LNCaP clone FGC (cell line): Measurements from ENCODE around the gene KPNA1.

Source experiments
- DNase-seq: peaks from one replicate; pipeline ENCODE4 v3.0.0-alpha.2; 2011; ENCODE audit warnings: low read depth
- H3K4me3 ChIP-seq: 2 replicates; pipeline ENCODE4 v1.5.1; 2011; ENCODE audit warnings: mild to moderate bottlenecking, low read depth, low read length, control low read depth
- TF ChIP-seq, protein P1 (sequence below): IDR thresholded peaks from 2 replicates; pipeline ENCODE4 v1.5.1; 2012; ENCODE audit warnings: mild to moderate bottlenecking; ENCODE audit not compliant: control insufficient read depth, insufficient read depth; ENCODE audit errors: extremely low read depth

Gene KPNA1

GRCh38 chr3:122387709-122388108, 127.0 kb downstream of the KPNA1 start:
- H3K4me3 ChIP-seq, result peak overlapping the region; percentile 8; the same call in 1 of the 2 replicates
- TF ChIP-seq, protein P1, sequence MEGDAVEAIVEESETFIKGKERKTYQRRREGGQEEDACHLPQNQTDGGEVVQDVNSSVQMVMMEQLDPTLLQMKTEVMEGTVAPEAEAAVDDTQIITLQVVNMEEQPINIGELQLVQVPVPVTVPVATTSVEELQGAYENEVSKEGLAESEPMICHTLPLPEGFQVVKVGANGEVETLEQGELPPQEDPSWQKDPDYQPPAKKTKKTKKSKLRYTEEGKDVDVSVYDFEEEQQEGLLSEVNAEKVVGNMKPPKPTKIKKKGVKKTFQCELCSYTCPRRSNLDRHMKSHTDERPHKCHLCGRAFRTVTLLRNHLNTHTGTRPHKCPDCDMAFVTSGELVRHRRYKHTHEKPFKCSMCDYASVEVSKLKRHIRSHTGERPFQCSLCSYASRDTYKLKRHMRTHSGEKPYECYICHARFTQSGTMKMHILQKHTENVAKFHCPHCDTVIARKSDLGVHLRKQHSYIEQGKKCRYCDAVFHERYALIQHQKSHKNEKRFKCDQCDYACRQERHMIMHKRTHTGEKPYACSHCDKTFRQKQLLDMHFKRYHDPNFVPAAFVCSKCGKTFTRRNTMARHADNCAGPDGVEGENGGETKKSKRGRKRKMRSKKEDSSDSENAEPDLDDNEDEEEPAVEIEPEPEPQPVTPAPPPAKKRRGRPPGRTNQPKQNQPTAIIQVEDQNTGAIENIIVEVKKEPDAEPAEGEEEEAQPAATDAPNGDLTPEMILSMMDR, result no peak
- DNase-seq, result peak; percentile 90

DNA sequence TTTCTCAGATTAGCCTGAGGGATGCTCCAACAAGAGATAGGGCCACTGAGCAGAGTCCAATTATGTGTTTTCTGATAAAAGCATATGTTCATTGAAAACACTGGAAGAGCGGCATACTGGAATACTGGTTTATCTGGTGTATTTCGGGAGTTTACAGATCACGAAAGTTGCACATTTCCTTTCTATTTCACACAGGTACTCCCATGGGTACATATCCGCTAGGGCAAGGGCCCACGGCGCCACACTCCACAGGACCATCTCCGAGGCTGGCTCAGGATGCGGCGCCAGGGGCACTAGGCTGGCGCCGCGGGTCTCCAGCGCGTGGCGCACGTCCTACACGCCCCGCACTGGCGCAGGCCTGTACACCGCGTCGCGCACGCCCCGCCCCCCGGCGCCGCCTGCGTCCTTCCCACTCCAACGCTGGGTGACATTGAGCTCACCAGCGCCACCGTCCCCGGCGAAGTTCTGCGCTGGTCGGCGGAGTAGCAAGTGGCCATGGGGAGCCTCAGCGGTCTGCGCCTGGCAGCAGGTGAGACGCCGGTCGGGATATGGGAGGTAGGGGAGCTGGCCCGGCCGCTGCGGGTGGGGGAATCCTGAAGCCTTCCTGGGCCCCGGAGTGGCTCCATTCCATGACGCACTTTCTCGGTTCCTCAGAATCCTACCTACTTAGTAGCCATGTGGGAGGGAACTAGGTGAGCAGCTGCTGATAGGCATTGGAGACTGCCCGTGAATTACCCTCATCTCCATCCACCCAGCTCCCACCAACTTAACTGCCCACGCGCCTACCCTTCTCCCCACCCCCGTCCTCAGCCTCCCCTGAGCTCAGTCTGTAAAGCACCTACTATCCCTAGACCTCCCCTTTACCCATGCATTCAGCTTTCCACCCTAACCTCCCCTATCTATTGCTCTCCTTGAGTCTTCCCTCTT, 130.7 kb downstream of the KPNA1 start, which contains the start of gene FAM162A:
Gene FAM162A, plus strand, starts transcription at position 412 of the 927 bp plus-strand sequence. Its CDS starts 84 bp downstream, at position 496.
- DNase-seq, result peak; percentile 83
- TF ChIP-seq, protein P1, result peak; percentile 89
- peak within 1 kb of the TSS; percentile 89 for H3K4me3 ChIP-seq

GRCh38 chr3:122382888-122383666, 131.7 kb downstream of the KPNA1 start, which contains the start of gene MIX23:
MIX23 (minus strand) TSS chr3:122383231; CDS start chr3:122383224, 7 bp downstream.
- TF ChIP-seq, protein P1, result no peak
- peak within 1 kb of the TSS; percentile 89 for H3K4me3 ChIP-seq
- DNase-seq, result no peak

DNA sequence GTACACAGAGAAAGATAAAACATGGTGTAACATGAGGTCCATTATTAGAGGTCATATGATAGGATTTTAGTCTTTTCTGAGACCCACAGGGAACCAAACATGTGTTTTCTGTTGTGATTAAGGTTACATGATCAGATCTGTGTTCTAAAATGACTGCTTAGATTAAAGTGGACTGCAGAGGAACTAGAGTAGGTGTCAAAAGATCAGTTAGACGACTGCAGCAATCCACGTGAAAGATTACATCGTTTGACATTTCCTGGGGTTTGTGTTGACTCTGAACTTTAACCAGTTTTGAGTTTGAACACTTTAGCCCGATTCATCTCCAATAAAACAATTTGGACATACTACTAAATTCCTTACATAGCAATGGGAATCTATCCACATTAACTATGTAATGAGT, 136.8 kb downstream of the KPNA1 start:
- TF ChIP-seq, protein P1, result no peak
- DNase-seq, result no peak
- H3K4me3 ChIP-seq, result no peak overlapping the region

DNA sequence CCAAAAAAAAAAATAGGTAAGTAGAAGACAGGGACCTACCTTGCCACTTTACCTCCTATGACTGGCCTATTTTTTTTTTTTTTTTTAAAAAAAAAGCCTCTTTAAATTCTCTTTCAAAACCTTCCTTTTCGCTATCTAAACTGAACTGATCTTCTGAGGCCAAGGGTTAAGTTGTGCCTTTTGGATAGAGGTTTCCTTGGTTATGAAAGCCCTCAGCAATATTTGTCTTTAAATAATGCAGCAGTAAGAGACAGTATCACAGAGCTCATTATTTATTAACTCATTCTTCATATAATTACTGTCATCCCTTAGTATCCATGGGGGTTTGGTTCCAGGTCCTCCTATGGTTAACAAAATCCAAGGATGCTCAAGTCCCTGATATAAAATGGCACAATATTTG, 140.7 kb downstream of the KPNA1 start:
- TF ChIP-seq, protein P1, result no peak
- H3K4me3 ChIP-seq, result no peak overlapping the region
- DNase-seq, result no peak
